Hematopoietic multipotent progenitor cell treated with erythropoietin and hydrocortisone succinate and interleukin-3 and kit ligand, for 4 days (in vitro differentiated cells): Measurements from ENCODE around the gene NR5A2.
A peak's percentile ranks its signal among the peaks of the same experiment; 100 is the strongest.

Source experiments
- DNase-seq: peaks from one replicate; pipeline ENCODE4 v3.0.0-alpha.2; 2015

NR5A2 gene

DNA sequence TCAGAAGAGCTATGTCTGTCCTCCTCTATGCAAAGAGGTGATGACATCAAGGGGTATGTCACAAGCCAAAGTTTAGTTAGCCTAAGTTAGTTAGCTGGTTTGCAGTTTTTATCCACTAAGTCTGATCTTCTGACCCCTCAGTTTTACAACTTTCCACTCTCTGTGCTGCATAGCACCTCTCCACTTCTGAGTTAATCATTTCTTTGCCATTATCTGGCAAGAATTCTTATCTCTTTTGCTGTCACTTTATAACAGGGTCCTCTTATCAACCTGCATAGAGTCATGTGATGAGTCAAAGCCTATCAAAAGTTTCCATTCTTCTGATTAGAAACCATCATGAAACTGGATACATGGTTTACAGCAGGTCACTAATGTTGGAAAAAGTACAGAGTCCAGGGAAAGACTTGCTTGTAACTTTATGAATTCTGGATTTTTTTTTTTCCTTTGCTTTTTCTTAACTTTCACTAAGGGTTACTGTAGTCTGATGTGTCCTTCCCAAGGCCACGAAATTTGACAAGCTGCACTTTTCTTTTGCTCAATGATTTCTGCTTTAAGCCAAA, at the start of gene NR5A2:
Gene NR5A2, plus strand, starts transcription at position 447 of the 560 bp plus-strand sequence. CDS start 138 bp downstream, outside the sequence.
- no peak for DNase-seq

DNA sequence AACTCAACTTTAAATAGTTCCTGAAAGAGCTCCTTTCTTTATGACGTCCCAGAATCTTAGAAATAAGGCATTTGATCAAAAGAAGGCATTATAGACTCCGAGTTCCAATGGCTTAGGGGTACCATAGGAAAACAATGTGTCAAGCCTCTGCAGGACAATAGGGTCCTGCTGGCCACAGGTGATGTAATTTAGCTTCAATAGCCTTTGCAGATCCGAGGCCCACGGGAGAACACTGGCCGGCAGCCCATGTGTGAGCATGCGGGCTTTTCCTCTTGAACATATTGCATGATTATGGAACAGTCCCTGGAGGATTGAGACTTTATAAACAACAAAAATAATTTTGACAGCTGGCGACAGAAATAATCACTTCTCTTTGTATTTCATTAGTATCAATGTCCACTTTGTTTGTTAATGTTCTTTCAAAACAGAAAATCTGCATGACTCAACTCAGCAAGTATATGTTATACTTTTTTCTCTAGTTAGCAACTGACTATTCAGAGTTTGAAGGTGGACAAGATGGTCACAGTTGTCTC, 49.0 kb upstream of the NR5A2 start:
- no peak for DNase-seq

DNA sequence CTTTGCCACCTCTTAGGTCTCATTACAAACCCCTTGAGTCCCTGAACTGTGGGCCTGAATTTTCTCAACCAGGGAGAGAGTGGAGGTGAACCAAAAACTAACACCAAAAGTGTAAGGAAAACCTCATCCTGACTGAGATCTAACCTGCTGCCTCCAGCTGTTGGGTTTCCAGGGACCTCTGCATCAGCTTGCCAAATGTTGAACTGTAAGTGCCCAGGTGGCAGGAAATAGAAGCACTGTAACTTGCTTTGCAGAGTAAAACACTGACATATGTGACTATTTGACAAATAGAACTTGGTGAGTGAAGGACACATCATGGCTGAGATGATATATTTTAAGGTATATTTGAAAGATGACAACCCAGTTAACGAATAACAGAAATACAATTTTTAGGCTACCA, 48.4 kb upstream of the NR5A2 start:
- no peak for DNase-seq

DNA sequence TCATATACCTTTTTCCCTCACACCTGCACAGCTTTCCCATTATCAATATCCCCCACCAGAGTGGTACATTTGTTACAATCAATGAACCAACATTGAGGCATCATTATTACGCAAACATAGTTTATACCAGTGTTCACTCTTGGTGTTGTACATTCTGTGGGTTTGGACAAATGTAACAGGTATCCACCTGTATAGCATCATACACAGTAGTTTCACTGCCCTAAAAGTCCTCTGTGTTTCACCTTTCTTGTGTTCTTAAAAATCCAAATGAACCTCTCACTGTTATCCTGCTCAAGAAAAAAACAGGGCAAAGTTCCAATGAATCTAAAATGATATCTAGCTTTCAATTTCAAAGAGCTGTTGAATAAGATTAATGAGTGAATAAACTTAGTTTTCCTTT, 45.9 kb upstream of the NR5A2 start:
- no peak for DNase-seq

DNA sequence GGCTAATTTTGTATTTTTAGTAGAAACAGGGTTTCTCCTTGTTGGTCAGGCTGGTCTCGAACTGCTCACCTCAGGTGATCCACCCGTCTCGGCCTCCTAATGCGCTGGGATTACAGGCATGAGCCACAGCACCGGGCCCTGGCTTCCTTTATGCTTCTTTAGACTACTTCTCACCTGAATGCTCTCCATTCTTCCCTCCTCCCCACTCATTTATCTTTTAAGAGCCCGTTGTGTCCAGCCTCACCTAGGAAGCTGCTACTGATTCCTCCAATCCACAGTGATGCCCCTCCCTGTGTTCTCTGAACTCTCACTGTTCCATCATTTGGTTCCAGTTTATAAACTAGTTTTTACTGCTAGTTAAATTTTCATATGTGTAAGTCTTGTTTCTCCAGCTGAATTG, 44.9 kb upstream of the NR5A2 start:
- DNase-seq = no peak

DNA sequence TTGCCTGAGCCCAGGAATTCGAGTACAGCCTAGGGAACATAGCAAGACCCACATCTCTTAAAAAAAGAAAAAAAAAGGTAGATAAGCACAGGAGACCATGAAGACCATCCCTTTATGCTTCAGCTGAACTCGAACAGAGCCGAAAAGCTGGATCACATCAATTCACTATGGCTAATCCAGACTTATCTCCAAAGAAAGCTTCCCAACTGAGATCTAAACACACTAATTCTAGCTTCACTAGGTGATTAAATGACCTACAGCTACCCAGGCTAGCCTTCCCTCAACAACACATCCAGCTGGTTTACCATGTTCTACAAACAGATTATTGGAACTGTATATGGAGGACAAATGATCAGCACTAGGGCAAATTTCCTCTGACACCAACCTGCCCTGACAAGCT, 44.0 kb upstream of the NR5A2 start:
- DNase-seq = no peak

DNA sequence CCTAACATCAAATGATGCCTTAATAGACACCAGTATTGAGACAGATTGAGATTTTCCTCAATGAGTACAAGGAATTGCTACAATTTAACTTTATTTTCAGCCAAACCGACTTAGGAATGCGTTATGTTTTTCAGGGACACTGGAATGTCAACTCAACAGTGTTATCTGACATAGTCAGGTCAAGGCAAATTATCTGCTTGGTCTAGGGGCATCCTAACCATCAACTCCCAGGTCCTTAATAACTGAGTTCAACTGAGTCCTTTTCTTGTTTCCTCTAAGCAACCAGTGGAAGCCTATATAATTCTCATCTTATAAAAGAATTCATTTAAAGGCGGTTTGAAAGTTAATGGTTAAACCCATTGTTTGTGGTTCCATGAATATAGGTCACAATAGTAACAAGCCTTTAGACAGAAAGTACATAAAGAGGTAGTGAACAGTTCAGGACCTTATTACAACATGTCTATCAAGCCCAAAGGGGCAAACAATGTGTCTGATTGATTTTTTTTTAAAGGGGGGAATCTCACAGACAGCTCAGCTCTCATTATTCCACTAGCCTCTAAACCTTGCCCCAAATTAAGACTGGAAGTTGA, 32.3 kb upstream of the NR5A2 start:
- no peak for DNase-seq

DNA sequence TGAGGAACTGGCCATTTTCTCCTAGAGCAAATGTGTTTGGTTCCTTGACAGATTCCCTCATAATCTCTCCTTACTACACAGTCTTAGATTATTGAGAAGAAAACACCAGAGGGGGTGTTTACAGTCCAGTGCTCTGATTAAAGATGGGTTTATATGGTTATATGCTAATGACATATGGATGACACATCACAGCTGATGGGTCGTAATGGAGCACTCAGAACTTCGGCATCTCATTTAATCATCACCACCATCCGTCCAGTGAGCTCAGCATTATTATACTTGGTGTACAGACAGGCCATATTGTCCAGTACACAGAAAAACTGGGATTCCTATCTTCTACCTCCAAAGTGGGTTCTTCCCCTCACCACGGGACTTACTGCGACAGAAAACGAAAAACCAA, 22.3 kb upstream of the NR5A2 start:
- DNase-seq = no peak

DNA sequence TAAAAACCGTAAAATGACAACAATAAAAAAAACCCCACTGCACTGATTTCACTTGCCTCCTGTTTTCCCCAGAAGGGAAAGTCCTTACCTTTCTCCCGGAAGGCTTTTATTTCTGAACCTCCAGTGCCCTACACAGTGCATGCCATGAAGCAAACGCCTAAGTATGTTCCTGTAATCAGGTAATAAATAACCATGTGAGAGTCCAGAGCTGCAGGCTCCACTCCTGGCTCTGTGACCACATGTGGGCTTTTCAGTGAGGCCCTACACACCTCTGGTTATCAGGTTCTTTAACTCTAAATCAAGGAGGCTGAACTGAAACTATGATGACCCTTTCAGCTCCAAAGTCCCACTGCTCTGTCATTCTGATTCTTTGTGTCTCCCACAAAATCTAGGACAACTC, 20.8 kb upstream of the NR5A2 start:
- no peak for DNase-seq

DNA sequence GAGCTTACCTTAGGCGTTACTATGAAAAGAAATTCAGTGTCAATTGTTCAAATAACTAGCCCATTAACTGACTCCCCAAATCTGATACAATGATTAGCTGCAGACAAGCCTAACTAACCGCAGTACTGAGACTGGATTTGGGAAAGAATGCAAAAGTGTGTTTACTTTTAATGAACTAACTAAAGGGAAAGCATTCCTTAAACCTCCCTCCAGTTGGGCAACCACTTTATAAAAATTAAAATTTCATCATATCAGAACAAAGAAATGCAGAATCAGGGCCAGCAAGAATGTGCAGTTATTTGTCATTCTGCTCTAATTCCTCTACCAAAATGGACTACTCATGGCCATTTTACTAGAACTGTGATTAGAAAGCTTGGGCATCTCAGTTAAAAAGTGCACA, 11.7 kb upstream of the NR5A2 start:
- DNase-seq = no peak

DNA sequence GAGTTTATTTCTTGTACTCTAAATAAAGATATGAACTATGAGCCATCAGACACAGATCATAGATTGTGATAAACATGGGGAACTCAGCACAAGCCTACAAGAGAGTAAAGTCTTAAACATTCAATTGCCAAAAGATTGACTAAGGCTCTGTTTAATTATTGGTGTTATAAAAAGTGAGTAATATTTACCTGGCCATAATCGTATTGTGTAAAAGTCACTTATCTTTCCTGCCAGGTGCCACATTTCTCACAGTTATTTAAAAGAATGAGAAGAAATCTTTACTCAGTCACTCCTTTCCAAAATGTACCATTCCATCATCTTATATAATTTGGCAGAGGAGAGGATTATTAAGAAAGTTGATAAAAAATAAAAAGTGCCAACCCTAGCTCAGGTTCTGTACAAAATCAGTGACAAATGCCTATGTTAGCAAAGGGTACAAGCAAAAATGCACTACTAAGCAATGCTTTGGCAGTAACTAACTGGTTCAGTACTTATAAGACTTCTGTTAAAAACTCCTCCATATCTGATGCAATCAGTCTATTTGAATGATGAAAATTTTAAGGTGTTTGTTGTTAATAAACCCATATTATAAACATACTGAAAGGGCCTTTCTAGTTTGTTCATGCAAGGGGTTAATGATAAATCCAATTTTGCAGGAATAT, 5.8 kb upstream of the NR5A2 start:
- DNase-seq = no peak

DNA sequence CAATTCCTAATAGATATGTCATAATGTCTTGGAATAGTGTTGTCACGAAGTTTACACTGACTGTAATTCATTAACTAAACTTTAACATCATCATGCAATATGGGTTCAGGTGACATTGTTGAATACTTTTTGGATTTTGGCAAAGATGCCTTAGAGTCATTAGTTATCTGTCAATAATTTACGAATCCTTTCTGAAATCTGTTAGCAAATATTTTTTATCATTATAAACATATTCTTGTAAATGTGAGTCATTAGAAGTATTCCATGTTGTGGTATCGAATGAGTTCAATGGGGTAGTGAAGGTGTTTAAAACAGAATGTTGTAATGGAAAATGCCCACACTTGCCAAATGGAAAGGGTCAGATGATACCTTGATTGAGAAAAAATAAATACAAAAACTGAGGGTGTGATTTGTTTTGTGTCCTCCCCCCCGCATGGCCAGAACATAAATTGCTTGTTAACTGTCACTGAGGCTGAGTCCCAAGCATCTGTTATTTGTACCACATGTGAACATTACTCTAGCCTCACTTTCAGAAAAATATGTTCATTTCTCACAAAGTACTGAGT, 5.2 kb upstream of the NR5A2 start:
- DNase-seq = no peak

DNA sequence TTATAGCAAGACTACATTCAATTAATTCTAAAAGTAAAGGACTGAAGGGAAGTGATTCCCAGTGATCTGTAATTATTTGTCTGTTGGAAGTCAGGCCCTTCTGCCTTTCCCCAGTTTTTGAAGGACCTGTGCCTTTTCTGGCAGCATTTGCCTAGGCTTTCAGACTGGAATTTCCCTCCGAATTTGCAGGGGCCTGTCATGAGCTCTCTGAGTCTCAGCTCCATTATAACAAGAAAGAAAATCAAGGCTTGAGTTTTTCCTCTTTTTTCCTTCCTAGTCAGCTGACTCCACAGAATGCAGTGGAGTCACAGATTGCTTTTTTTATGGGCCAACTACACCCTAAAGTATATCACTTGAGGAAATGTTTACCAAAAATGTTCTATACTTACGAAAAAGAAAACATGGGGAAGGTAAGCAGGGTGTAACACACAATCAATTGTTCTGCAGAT, 1.1 kb downstream of the NR5A2 start:
- no peak for DNase-seq

DNA sequence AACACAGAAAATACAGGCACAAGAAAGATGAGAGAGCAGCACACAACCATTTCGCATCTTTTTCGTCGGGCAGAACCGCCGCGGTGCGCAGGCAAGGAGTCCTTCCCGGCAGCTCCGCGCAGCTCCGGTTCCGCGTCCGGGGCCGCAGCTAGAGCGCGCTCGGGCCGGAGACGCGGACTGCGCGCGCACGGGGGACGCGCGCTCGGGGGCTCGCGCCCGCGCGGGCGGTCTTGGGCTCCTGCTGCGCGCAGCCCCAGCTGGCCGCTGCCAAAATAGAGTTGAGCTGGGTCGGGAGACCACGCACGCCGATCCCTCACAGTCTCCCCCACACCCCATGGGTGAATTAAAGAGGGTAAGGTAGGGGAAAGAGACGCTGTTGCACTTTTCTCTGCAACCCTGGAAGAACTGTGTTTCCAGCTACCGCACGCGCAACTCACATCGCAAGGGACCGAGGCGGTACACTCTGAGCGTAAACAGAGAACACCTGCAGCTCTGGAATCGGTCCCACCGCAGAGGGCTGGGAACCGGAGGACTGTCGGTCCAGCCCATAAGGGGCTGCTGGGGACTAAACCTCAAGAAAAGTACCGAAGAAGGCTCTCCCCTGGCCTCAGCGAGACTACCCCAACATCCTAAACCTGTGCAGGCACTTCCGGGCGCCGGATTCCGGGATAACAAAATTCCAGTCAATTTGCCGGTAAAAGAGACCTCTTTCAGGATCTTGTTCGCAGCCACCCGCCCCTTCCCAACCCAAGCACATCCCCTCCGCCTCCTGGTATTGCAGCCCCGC, 1.7 kb downstream of the NR5A2 start:
- DNase-seq = peak; percentile 64

DNA sequence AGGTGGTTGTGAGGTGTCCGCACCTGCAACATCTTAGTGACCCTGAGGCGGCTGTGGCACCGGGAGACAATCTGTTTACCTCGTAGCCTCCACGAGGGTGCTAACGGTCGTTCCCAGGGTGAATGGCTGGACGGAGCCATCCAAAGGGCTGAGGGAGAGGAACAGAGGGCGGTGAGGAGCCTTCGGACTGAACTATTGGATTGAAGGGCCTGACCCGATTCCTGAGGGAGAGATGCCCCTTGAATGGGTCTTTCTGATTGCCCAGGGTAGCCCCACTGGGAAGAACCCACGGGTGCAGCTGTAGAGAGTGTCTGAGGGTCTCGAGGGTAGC, 2.3 kb downstream of the NR5A2 start:
- DNase-seq = no peak

DNA sequence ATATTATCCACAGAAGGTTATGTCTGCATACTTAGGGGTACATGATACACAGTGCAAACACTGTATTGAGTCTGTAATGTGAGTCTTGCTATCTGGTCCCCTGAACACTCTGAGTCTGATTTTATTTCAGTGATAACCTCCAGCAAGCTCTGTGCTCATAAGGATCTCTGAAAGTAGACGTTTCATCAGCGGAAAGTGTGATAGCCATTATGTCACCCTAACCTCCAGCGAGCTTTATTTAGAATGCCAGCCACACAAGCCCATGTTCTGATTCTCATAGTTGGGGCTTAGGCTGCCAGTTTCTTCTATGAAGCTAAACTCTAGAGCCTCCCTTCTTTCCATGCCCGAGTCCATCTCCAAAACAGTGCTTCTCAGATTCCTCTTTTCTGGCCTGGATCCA, 3.3 kb downstream of the NR5A2 start:
- no peak for DNase-seq

DNA sequence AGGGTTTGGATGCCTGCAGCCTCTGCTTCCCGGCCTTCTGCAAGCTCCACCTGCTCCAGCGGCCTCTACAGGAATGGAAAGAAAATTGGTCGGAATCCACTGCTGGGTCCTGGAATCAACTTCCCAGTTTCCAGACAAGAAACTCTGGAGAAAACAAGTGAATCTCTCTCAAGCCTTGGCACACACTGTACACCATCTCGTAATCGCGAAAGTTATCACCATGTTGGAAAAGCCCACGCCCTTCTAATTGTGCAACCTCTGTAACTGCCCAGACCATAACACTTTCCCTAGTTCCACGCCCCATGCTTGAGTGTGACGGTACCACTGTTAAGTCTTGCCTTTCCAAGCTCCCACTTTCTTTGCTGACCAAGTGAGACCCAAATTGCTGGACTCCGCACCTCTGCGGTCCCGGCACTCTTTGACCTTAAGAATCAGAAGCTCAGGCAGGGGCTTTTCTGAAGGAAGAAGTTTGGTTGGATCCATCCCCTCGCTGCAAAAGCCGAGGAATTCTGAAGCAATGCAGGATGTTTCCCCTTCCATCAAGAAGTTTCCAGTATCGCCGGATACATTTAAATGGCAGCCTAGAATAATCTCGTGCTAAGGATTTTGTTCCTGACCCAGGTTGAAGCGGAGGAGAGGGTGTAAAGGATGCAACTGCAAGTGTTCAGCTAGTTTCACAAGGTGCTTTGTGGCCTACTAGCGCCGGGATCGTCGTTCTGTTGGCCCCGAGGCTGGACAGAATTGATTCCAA, 6.2 kb downstream of the NR5A2 start:
- no peak for DNase-seq

DNA sequence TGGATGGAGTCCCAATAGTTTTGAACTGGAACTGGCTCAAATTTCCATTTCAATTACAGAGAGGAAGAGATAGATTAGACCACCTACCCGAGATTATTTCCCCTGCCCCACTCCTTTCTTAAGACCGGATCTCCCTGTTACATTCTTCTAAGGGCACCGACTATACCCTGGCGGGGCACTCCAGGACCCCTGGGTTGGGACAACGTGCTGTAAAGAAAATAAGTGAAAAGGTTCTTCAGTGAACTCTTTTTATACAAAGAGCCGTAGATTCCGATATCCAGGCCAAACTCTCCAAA, 6.7 kb downstream of the NR5A2 start:
- DNase-seq = no peak

DNA sequence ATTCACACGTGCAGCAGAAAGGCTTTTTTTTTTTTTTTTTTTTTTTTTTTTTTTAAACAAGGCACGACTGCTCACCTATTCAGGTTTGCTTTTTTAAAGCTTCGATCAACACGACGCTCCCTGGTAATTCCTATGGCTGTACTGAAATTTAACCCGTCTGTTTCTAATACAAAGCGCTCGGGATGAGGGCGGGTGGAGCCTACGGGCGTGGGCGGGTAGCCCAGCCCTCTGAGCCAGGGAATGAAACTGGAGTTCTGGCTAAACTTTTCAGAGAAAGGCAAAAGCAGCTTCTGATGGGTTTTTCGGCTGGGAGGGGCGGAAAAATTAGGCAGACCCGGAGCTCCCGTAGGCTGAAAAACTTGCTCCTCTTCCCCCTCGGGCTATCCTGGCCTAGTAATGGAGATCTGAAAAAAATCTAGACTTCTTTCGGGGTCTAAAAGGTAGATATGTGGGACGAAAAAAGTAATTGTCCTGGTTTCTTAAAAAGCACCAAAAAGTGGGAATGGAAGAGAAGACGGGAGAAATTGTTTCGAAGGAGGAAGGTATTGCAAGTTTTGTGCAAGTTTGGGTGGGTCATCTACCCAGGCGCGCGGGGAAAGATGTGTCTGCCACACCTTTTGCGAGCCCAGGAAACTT, 7.4 kb downstream of the NR5A2 start:
- peak; percentile 19 for DNase-seq

DNA sequence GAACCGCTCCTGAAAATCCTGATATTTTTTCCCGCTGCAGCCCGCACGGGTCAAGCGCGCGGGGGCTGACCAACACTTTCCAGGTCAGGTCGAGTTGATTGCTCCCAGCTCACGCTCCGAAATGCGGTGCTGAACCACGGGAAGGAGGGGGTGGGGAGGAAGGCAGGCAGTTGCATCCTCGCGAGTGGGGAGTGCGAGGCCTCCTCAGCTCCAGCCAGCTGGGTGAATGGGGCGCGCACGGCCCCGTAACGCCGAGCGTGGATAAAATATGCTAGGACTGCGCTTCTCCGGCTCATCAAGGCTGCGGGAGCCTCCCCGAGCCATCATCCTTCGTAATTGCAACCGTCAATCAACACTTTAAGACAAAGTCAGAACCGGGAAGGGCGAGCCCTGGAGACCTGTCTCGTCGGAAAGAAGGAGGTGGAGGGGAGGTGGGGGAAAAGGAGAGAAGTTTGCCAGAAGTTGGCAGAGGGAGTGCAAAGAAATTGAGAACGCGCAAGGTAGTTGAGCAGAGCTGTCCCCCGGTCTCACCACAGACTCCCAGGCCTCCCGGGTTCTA, 8.0 kb downstream of the NR5A2 start:
- no peak for DNase-seq

DNA sequence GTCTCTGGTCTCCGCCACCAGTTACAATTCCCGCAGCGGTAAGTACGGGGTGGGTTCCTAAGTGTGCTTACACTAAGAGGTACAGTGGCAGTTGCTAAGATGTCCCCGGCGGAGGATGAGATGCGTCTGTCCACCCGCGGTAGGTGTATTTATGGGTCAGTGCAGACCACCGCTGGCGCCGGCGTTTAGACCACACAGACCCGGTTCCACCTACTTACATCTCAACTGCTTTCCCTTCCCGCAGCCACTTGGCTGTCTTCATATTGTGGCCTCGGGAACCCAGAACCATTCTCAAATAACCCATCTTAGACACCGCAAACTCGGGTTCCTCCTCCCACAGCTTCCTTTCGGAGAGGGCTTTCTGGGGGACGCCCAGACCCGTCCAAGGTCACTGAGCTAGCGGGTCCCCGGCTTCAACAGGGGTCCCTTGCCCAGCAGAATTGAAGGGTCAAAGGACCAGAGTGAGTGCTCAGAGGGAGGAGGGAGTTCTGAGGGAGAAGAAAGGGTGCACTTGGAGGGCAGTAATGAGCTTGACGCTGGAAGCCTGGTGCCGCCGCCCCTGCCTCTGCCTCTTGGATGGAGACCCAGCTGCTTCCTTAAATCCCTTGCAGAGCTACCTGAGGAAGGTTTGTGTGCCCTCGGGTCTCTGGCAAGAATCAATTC, 8.6 kb downstream of the NR5A2 start:
- no peak for DNase-seq
